SK-N-MC (cell line): ENCODE data around the gene MLPH.

Source experiments
- EZH2 ChIP-seq: fragments of 200-600 bp; sonication (generic); IDR thresholded peaks from one replicate; pipeline ENCODE4 v1.6.1; 2017; ENCODE audit warnings: antibody characterized with exemption
- POLR2AphosphoS5 ChIP-seq: IDR thresholded peaks from 2 replicates; pipeline ENCODE4 v1.6.1; 2012; ENCODE audit warnings: mild to moderate bottlenecking, low read depth, low read length, borderline replicate concordance

DNA sequence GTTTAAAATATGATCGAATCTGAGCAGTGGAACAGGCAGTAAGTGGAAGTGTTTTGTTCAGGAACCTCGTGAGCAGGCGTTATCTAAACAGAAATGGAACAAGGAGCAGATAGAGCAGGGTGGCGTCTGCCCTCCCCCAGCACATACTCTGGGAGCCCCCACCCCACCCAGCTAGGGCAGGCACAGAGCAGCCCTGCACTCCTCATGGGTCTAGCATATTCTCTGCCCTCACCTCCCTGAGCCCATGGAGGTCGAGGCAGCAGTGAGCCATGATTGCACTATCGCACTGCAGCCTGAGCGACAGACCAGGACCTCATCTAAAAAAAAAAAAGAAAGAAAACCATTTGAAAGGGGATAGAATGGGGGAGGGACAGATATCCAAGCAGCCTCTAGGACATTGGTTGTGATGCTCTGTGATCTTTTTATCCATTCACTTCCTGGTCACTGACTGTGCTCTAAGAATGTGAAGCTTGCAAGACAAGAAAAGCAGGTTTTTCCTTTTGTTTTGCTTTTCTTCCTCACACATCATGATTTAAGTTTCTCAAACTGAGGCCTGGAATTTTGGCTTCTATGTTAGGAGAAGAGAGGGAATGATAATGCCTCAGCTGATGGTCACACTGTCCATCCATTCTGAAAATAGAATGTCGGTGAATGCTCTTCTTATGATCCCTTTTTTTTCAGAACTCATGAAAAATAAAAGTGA lies 3.1 kb downstream of the MLPH start:
- TF ChIP-seq EZH2 (no peak), POLR2AphosphoS5 (no peak)
